GM12878 (cell line): Measurements from ENCODE around the gene FOXL3.

Experiments used
- EED ChIP-seq: sonication (generic); IDR thresholded peaks from 2 replicates; pipeline ENCODE4 v1.6.1; 2016; ENCODE audit warnings: antibody characterized with exemption, low read depth
- EP300 ChIP-seq, 2 experiments: fragments of 150-350 bp in 1 of 2; IDR thresholded peaks; 2 replicates each; pipeline ENCODE4 v1.6.1; 2011 to 2012; ENCODE audit warnings: low read depth in 2 of 2, low read length in 2 of 2, borderline replicate concordance in 1 of 2, improper control_type of control experiment in 1 of 2, inconsistent platforms in 1 of 2; ENCODE audit not compliant: control insufficient read depth in 1 of 2
- HDAC2 ChIP-seq: fragments of 200-600 bp; sonication (generic); IDR thresholded peaks from 2 replicates; pipeline ENCODE4 v1.6.1; 2017
- IRF4 ChIP-seq: IDR thresholded peaks from 2 replicates; pipeline ENCODE4 v1.6.1; 2011; ENCODE audit warnings: low read depth, low read length
- PML ChIP-seq: IDR thresholded peaks from 2 replicates; pipeline ENCODE4 v1.6.1; 2012; ENCODE audit warnings: low read length, inconsistent platforms
- POLR2AphosphoS5 ChIP-seq: IDR thresholded peaks from 2 replicates; pipeline ENCODE4 v1.6.1; 2011; ENCODE audit warnings: mild to moderate bottlenecking, low read length, inconsistent platforms
- SIN3A ChIP-seq: IDR thresholded peaks from 2 replicates; pipeline ENCODE4 v1.6.1; 2012; ENCODE audit warnings: low read depth, low read length, improper control_type of control experiment
- TF ChIP-seq, protein P1 (sequence below), 3 experiments: IDR thresholded peaks in 2 of 3; conservative IDR thresholded peaks in 1 of 3; 2 replicates each; pipeline ENCODE4 v1.5.1; 2011; ENCODE audit warnings: low read depth in 3 of 3, low read length in 3 of 3, mild to moderate bottlenecking in 3 of 3, control low read depth in 2 of 3, moderate library complexity in 2 of 3, inconsistent platforms in 1 of 3, mixed read lengths in 1 of 3; ENCODE audit not compliant: control insufficient read depth in 2 of 3, insufficient read depth in 1 of 3; ENCODE audit errors: extremely low read depth in 1 of 3

DNA sequence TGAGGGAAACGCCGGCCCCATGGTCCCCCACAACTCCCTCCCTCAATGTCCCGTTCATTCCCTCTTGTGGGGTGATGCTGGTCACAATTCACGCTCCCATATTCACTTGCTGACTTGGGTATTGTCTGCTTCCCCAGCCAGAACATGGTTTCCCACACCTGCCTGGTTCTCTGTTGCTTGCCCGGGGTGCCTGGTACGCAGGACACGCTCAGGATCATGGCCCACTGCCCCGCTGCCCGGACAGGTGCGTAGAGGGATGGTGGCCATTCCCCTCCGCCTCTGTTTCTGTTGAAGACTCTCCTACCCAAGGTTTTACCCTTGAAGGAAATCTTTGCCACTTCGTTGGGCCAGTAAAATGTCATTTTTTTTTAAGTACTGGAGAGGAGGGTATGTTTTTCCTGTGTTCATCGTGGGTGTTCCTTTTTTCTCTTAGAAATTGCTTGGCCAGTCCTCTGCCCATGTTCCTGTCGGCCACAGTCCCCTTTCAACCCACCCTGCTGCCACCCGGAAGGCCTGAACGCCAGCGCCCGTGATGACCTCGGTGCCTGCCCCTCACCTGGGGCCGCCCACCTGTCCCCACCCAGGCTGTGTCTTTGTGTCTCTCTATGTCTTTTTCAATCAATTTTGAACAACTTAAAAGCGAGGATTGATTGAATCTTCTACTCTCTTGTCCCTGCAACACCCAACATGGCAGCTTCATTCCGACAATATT, 38.2 kb downstream of the FOXL3 start:
- TF ChIP-seq EP300 (IDR thresholded peaks at IDR 0.05; ENCODE audit: borderline replicate concordance in 1 of 2, control insufficient read depth in 1 of 2, low read depth in 2 of 2, low read length in 2 of 2) (no peak), EED (no peak), PML (no peak), HDAC2 (no peak), SIN3A (no peak), IRF4 (no peak), POLR2AphosphoS5 (no peak)
- TF ChIP-seq, protein P1, sequence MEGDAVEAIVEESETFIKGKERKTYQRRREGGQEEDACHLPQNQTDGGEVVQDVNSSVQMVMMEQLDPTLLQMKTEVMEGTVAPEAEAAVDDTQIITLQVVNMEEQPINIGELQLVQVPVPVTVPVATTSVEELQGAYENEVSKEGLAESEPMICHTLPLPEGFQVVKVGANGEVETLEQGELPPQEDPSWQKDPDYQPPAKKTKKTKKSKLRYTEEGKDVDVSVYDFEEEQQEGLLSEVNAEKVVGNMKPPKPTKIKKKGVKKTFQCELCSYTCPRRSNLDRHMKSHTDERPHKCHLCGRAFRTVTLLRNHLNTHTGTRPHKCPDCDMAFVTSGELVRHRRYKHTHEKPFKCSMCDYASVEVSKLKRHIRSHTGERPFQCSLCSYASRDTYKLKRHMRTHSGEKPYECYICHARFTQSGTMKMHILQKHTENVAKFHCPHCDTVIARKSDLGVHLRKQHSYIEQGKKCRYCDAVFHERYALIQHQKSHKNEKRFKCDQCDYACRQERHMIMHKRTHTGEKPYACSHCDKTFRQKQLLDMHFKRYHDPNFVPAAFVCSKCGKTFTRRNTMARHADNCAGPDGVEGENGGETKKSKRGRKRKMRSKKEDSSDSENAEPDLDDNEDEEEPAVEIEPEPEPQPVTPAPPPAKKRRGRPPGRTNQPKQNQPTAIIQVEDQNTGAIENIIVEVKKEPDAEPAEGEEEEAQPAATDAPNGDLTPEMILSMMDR (IDR thresholded peaks at IDR 0.05 in 2 of 3, conservative IDR thresholded peaks at IDR 0.05 in 1 of 3; ENCODE audit: control insufficient read depth in 2 of 3, extremely low read depth in 1 of 3, insufficient read depth in 1 of 3, low read depth in 3 of 3, low read length in 3 of 3) = no peak
